ENCODE measurements around the gene MBNL1. TPM values are rescaled to one million over a fixed set of nuclear protein-coding genes. Genes with fewer than 3 reads are reported as not detected.
A peak's percentile ranks its signal among the peaks of the same experiment; 100 is the strongest.

The MBNL1 gene
- total and polyA plus RNA-seq, 8 donors, result 25.7 to 379 (median 155) TPM

DNA sequence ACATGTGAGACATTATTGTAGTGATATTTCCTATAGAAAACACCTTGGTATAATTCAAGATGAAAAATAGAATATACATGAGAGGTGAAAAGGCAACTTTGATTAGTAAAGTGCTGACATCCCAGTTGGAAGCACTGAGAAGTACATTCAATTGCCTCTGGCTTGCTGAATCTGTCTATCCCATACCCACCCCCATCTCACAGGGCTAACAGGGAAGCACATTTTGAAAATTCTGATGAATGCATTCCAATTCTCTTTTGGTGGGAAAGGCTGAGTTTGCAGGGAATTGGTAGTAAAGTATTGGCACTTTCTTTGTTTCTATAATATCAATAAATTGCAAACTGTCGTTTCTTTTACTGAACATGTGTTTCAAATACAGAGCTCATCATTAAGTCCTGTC lies 122.9 kb downstream of the MBNL1 start:
- Histone ChIP-seq H3K4me1 (peaks cover 0 to 98% (median 61%) of the 10 kb centered on the region in 4 donors), H3K27ac (peak overlapping the region in 2 of 5 donors; percentile 21 to 25), H3K36me3 (peaks cover 0 to 16% (median 0%) of the 10 kb centered on the region in 4 donors), H3K4me3 (no peak overlapping the region), H3K9me3 (no peaks in the 10 kb centered on the region), H3K27me3 (no peaks in the 10 kb centered on the region)
- intact Hi-C loops (cut with DNase I; ENCODE audit: low total_unique reads), result no loop called here
- 52 to 75% (median 63%) methylated on average over 1 of the region's 1 CpG for WGBS, 5 donors
- TF ChIP-seq POLR2AphosphoS5 (IDR thresholded peaks at IDR 0.05), result no peak
- TF ChIP-seq, protein P1, sequence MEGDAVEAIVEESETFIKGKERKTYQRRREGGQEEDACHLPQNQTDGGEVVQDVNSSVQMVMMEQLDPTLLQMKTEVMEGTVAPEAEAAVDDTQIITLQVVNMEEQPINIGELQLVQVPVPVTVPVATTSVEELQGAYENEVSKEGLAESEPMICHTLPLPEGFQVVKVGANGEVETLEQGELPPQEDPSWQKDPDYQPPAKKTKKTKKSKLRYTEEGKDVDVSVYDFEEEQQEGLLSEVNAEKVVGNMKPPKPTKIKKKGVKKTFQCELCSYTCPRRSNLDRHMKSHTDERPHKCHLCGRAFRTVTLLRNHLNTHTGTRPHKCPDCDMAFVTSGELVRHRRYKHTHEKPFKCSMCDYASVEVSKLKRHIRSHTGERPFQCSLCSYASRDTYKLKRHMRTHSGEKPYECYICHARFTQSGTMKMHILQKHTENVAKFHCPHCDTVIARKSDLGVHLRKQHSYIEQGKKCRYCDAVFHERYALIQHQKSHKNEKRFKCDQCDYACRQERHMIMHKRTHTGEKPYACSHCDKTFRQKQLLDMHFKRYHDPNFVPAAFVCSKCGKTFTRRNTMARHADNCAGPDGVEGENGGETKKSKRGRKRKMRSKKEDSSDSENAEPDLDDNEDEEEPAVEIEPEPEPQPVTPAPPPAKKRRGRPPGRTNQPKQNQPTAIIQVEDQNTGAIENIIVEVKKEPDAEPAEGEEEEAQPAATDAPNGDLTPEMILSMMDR (IDR thresholded peaks at IDR 0.05), result no peak
- no peak for TF ChIP-seq EP300 (IDR thresholded peaks at IDR 0.05)
- no peak for TF ChIP-seq POLR2A (IDR thresholded peaks at IDR 0.05)
- no peak for DNase-seq

DNA sequence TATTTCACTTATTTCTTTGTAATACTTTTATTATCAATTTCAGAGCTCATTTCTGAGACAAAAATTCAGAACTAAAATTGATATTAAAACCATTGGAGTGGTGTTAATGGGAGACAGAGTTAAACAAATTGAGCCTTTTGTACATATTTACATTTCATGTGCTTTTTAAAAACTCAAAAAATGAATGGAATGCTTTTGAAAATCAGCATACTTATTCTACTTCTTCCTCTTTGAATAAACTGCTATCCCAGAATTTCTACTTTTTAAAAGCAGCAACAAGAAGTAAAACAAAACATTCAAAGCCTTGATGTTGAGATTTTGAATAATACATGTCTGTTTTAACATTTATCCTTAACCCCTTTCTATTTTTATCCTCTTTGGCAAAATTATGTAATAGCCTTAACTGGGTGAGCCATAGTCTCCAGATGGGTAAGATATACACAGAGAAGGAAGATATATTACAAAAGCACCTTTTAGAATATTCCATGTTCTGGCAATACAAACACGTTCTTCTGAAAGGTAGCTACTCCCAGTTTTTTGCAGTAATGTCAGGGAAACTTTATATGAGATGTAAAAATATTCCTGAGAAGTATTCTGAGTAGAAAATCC lies 123.6 kb downstream of the MBNL1 start:
- H3K27me3 ChIP-seq, result no peaks in the 10 kb centered on the region
- TF ChIP-seq, protein P1 (IDR thresholded peaks at IDR 0.05), result no peak
- no peak for TF ChIP-seq EP300 (IDR thresholded peaks at IDR 0.05)
- no peak for TF ChIP-seq POLR2A (IDR thresholded peaks at IDR 0.05)
- TF ChIP-seq POLR2AphosphoS5 (IDR thresholded peaks at IDR 0.05), result no peak
- no peak for DNase-seq
- intact Hi-C loops (cut with DNase I; ENCODE audit: low total_unique reads), result no loop called here
- H3K4me3 ChIP-seq, result no peak overlapping the region
- 48 to 64% (median 51%) methylated on average over 1 of the region's 1 CpG for WGBS, 5 donors
- H3K36me3 ChIP-seq, result peaks cover 0 to 16% (median 0%) of the 10 kb centered on the region in 4 donors
- no peaks in the 10 kb centered on the region for H3K9me3 ChIP-seq
- peaks cover 0 to 97% (median 62%) of the 10 kb centered on the region in 4 donors for H3K4me1 ChIP-seq
- peak overlapping the region in 4 of 5 donors; percentile 21 to 32 (median 24) for H3K27ac ChIP-seq

DNA sequence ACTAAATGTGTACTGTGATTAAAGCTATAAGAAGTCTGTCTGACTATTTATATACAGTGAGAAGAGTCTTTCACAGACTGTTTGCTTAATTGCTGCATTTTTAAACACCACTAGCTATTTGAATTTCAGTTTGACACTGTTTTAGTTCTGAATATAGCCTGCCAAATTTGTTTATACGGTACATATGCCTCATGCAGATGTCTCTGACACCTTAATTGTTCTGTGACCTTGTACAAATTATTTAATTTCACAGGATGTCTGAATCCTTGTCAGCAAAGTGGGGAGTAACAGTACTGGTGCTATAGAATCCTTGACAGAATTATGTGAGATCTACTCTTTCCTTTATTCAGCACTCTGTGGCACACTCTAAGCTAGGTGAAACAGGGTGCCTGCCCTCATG lies 125.5 kb downstream of the MBNL1 start:
- DNase-seq, result no peak
- H3K36me3 ChIP-seq, result peaks cover 0 to 16% (median 0%) of the 10 kb centered on the region in 4 donors
- TF ChIP-seq EP300 (IDR thresholded peaks at IDR 0.05) (no peak), POLR2A (IDR thresholded peaks at IDR 0.05) (no peak), POLR2AphosphoS5 (IDR thresholded peaks at IDR 0.05) (no peak)
- TF ChIP-seq, protein P1 (IDR thresholded peaks at IDR 0.05), result no peak
- intact Hi-C loops (cut with DNase I; ENCODE audit: low total_unique reads), result no loop called here
- H3K4me3 ChIP-seq, result no peak overlapping the region
- peak overlapping the region in 3 of 5 donors; percentile 26 to 51 (median 27) for H3K27ac ChIP-seq
- no peaks in the 10 kb centered on the region for H3K9me3 ChIP-seq
- no peaks in the 10 kb centered on the region for H3K27me3 ChIP-seq
- 63 to 91% (median 80%) methylated on average over 1 of the region's 1 CpG for WGBS, 5 donors
- peaks cover 9 to 93% (median 55%) of the 10 kb centered on the region in 4 donors for H3K4me1 ChIP-seq

DNA sequence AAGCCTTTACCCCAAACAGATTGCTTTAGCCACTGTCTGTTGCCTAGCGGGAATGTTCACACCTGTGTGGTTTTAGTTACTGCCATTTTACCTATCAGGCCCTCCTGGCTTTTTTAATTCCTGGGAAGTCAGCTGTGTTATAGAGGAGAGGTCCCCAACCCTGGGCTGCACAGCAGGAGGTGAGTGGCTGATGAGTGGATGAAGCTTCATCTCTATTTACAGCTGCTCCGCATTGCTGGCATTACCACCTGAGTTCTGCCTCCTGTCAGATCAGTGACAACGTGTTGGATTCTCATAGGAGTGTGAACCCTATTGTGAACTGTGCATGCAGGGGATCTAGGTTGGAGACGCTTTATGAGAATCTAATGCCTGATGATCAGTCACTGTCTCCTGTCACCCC lies 127.0 kb downstream of the MBNL1 start:
- Histone ChIP-seq H3K27me3 (no peaks in the 10 kb centered on the region), H3K27ac (peak overlapping the region in 3 of 5 donors; percentile 17 to 43 (median 26)), H3K36me3 (peaks cover 0 to 16% (median 0%) of the 10 kb centered on the region in 4 donors), H3K4me1 (peaks cover 24 to 93% (median 61%) of the 10 kb centered on the region in 4 donors), H3K4me3 (no peak overlapping the region), H3K9me3 (no peaks in the 10 kb centered on the region)
- 93 to 96% (median 94%) methylated on average over 4 of the region's 4 CpGs for WGBS, 5 donors
- TF ChIP-seq, protein P1 (IDR thresholded peaks at IDR 0.05), result no peak
- TF ChIP-seq POLR2AphosphoS5 (IDR thresholded peaks at IDR 0.05) (no peak), POLR2A (IDR thresholded peaks at IDR 0.05) (no peak), EP300 (IDR thresholded peaks at IDR 0.05) (no peak)
- intact Hi-C loops (cut with DNase I; ENCODE audit: low total_unique reads), result no loop called here
- no peak for DNase-seq
